GOT3 (cell line): ENCODE measurements around the gene THSD7B.

ENCODE experiments used
- DNase-seq: peaks from one replicate; lab custom pipeline; 2025; ENCODE audit warnings: mixed read lengths; lab: John Stamatoyannopoulos, UW

The THSD7B gene

GRCh38 chr2:136823291-136823690, 57.9 kb downstream of the THSD7B start:
- no peak for DNase-seq

- no peak for DNase-seq
Observed at GRCh38 chr2:136828162-136828561, 62.8 kb downstream of the THSD7B start.

- DNase-seq: no peak
Observed at GRCh38 chr2:136828774-136829173, 63.4 kb downstream of the THSD7B start.

GRCh38 chr2:136844546-136844945, 79.2 kb downstream of the THSD7B start:
- DNase-seq: no peak

GRCh38 chr2:136858656-136859055, 93.3 kb downstream of the THSD7B start:
- DNase-seq: no peak

GRCh38 chr2:136860443-136860958, 95.2 kb downstream of the THSD7B start:
- no peak for DNase-seq

GRCh38 chr2:136863468-136863867, 98.1 kb downstream of the THSD7B start:
- DNase-seq: no peak

- DNase-seq: no peak
Observed at GRCh38 chr2:136863874-136864273, 98.5 kb downstream of the THSD7B start.

GRCh38 chr2:136871424-136871823, 106.1 kb downstream of the THSD7B start:
- no peak for DNase-seq

- no peak for DNase-seq
Observed at GRCh38 chr2:136874258-136874657, 108.9 kb downstream of the THSD7B start.

- DNase-seq: no peak
Observed at GRCh38 chr2:136891100-136891499, 125.8 kb downstream of the THSD7B start.

- no peak for DNase-seq
Observed at GRCh38 chr2:136894007-136894634, 128.8 kb downstream of the THSD7B start.

GRCh38 chr2:136901732-136902131, 136.4 kb downstream of the THSD7B start:
- DNase-seq: no peak

- no peak for DNase-seq
Observed at GRCh38 chr2:136905779-136906178, 140.4 kb downstream of the THSD7B start.

- no peak for DNase-seq
Observed at GRCh38 chr2:136909777-136910176, 144.4 kb downstream of the THSD7B start.

GRCh38 chr2:136916131-136916530, 150.8 kb downstream of the THSD7B start:
- no peak for DNase-seq

GRCh38 chr2:136917411-136917881, 152.1 kb downstream of the THSD7B start:
- DNase-seq: no peak

- DNase-seq: no peak
Observed at GRCh38 chr2:136919682-136920081, 154.3 kb downstream of the THSD7B start.

GRCh38 chr2:136920652-136921333, 155.4 kb downstream of the THSD7B start:
- no peak for DNase-seq

GRCh38 chr2:136927156-136927555, 161.8 kb downstream of the THSD7B start:
- DNase-seq: no peak

- no peak for DNase-seq
Observed at GRCh38 chr2:136929531-136929930, 164.2 kb downstream of the THSD7B start.

- DNase-seq: no peak
Observed at GRCh38 chr2:136932700-136933099, 167.4 kb downstream of the THSD7B start.

GRCh38 chr2:136935119-136935518, 169.8 kb downstream of the THSD7B start:
- no peak for DNase-seq
